NAMALWA (cell line): Measurements from ENCODE around the gene EFCAB7.

Source experiments
- DNase-seq: peaks from one replicate; pipeline ENCODE4 v3.0.0-alpha.2; 2015; ENCODE audit warnings: low spot score

Gene EFCAB7, protein sequence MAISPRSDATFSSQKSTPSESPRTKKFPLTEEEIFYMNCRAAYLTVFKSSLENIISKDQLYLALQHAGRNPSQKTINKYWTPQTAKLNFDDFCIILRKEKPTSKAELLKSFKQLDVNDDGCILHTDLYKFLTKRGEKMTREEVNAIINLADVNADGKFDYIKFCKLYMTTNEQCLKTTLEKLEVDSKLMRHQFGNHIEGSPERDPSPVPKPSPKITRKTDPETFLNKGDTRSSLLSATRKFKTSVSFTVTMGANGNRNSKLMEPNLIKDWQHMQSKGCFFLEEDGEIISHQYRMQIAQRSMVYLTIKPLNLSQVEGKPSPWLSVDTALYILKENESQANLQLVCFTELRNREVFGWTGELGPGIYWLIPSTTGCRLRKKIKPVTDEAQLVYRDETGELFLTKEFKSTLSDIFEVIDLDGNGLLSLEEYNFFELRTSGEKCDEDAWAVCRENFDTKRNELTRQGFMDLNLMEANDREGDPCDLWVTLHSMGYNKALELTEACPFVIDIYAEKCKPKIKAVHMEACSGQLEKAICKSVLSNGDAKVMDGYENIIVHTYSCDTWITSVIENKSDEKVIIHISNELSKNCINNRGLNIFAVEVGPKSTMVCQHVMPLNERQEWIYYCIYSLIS

DNA sequence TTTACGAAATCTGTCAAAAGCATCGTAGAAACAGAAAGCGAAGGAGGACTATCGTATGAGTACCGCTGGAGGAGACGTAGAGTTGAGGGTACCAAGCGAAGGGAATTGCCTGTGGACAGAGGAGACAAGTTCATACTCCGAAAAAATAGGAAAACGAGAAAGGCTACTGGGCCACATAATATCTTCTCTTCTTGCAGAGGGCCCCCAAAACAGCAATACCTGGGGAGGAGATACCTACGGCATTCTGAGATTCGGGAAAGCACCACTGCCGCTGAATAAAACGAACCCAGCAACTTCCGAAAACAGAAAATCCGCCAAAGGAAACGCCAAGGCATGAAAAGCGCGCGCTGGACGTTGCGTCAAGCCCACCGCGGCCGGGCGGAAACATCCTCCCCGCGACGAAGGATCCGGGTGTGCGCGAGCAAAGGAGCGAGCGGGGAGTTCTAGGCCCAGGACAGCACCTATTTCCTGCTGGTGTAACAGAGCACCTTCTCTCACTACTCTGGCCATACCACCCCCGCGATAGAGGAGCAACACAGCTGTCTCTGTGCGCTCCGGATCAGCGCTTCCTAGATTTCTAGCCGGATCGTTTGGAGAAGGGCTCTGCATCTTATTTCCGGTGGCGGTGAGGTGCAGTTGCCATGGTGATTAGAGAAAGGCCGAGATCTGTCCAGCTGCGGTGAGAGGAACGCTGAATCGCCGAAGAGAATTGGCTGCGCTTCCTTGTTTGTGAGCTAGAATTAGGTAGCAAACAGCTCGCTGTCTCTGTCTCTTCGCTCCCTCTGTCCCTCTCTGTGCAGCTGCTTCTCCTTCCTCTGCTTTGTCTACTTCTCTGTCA, at the start of gene EFCAB7, which contains the start of gene ITGB3BP:
Gene EFCAB7 (plus strand): TSS at position 635 of the 838 bp plus-strand sequence. CDS start 2,048 bp downstream, outside the sequence.
Gene ITGB3BP (minus strand): TSS at position 335 of the 838 bp plus-strand sequence. CDS start 92 bp downstream, at position 243.
- DNase-seq: peak; percentile 98

DNA sequence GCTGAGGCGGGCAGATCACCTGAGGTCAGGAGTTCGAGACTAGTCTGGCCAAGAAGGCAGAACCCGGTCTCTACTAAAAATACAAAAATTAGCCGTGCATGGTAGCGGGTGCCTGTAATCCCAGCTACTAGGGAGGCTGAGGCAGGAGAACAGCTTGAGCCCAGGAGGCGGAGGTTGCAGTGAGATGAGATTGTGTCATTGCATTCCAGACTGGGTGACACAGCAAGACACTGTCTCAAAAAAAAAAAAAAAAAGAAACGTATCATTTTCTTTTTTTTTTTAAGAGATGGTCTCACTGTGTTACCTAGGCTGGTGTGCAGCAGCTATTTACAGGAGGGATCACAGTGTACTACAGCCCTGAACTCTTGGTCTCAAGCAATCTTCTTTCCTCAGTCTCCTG, 47.6 kb upstream of the EFCAB7 start:
- no peak for DNase-seq

DNA sequence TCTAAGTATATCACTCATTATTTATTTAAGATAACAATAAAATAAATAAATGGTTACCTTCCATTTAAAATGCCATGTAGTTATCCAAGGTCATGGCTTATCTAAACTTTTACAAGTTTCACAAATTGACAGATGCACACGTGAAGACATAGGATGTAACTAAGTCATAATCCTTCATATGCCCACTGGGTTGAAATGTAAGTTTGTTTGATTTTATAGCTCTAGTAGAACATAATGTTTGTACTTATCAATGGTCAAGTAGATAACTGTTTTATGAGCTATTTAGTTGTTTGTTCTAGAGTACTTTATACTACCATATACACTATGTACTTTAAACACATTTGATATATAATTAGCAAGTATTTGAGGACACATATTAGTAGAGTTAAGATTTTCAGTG, 43.3 kb upstream of the EFCAB7 start:
- DNase-seq: no peak

DNA sequence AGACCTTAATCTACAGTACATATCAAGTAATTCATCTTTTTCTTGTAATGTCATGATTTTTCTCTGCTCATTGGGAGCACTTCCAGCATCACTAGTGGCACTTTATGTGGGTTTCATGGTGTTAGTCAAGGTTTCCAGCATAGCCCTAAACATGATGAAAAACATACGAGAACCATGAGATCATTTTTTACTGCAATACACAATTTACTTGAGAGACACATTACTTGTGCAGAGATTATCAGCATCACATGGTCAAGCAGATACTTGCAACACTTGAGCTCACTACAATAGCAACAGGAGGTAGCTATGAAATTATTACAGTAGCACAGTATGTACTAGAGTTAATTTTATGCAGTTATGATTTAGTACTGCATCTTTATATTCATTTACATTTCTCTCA, 36.7 kb upstream of the EFCAB7 start:
- no peak for DNase-seq

DNA sequence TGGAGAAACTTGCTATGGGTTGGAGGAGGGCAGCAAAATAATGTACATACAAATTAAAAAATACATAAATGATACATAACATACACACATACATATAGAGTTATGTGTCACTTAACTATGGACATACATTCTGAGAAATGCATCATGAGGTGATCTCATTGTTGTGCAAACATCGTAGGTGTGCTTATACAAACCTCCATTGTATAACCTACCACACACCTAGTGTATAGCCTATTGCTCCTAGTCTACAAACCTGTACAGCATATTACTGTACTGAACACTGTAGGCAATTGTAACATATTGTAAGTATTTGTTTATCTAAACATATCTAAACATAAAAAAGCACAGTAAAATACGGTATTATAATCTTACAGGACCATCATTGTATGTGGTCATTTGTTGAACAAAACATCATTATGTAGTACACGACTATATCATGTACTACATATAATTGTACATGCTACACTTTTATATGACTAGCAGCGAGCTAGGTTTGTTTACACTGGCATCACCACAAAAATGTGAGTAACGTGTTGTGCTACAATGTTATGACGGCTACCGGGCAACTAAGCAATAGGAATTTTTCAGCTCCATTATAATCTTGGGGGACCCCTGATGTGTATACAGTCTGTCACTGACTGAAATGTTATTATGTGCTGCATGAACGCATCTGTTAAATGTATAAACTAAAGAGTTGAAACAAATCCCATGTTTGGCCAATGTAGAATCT, 35.8 kb upstream of the EFCAB7 start:
- no peak for DNase-seq

DNA sequence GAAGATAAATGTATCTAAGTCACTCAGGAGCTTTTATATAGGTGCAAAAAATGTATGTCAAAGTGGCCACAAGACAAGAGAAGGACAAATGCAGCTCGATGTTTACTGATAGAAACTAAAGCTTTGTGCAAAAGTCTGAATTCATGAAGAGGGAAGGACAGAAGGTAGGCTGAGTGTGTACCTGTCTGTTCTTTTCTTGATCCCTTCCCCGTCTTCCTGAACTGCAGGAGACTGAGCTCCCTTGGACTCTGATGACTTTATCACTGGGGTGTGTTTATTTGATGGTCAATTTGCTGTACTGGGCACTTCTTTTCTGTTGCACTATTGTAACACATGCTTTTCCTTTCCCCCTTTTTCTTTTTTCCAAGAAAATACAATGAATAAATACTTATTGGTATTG, 25.7 kb upstream of the EFCAB7 start:
- DNase-seq: no peak

DNA sequence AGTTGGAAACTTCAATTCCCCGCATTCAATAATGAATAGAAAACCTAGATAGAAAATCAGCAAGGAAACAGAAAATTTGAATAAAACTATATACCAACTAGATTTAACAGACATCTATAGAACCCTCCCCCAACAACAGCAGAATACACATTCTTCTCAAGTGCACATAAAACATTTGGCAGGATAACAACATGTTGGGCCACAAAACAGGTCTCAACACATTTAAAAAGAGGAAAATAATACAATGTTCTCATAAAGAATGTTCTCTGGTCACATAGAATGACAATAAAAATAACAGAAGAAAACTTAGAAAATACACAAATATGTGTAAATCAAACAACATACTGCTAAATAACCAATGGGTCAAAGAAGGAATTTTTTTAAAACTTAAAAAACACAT, 25.2 kb upstream of the EFCAB7 start:
- DNase-seq: no peak

DNA sequence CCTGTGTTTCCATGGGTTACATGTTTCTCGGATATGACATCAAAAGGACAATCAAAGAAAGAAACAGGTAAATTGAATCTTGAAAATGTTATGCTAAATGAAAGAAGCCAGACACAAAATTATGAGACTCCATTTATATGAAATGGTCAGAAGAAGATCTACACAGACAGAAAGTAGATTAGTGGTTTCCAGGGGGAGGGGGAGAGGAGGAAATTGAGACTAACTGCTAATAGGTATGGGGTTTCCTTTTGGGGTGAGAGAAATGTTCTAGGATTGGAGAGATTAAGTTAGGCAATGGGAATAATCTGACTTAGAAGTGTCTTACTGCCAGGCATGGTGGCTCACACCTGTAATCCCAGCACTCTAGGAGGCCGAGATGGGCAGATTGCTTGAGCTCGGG, 22.1 kb upstream of the EFCAB7 start:
- DNase-seq: no peak

DNA sequence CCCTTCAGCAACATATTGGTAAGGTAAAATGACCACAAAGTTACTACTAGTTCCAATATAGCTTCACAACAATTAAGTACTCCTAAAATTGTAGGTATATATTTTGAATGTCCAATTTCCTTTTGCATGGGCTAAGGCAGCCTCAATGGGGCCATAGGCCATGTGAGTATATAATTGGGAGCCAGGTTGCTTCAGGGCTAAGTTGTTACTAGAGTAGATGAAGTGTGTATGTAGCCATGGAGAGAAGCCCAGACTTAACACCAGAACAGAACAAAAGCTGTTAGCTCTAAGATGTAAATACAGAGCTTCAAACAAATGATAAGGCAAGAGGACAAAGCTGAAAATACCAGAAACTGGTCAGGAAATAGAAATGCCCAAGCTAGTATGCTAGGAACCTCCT, 16.5 kb upstream of the EFCAB7 start:
- DNase-seq: no peak

DNA sequence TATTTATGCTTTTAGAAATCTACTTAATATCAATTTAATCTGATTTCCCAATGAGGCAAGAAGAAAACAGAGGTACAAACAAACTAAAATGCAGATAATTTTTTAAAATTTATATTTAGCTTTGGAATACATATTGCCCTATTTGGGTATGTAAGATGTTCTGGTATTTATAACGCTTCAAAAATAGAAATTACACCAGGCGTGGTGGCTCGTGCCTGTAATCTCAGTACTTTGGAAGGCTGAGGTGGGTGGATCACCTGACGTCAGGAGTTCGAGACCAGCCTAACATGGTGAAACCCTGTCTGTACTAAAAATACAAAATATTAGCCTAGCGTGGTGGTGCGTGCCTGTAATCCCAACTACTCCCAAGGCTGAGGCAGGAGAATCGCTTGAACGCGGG, 13.6 kb upstream of the EFCAB7 start:
- no peak for DNase-seq

DNA sequence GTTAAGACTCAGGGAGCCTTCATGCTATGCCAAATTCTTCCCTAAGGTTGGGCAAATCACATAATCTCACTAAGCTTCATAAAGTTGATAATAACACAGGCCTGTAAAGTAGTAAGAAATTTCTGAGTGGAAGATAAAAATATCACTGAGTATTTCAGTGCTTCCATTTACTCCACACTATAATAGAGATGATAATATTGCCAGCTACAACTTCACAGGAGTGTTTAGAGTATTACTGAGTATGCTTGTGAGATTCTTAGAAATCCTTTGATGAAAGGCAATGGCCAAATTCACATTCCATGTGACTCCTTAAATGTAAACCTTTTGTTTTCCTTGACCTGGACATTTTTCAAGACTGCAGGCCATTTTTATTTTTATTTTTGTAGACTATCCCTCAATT, 10.7 kb upstream of the EFCAB7 start:
- no peak for DNase-seq

DNA sequence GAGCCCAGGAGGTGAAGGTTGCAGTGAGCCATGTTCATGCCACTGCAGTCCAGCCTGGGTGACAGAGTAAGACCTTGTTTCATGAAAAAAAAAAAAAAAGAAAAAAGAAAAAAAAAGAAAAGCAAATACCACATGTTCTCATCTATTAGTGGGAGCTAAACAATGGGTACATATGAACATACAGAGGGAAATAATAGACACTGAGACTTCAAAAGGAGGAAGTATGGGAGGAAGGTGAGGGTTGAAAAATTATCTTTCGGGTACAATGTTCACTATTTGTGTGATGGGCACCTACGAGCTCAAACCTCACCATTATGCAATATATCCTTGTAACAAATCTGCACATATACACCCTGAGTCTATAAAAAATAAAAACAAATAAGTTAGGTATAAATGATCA, 6.7 kb upstream of the EFCAB7 start:
- DNase-seq: no peak

DNA sequence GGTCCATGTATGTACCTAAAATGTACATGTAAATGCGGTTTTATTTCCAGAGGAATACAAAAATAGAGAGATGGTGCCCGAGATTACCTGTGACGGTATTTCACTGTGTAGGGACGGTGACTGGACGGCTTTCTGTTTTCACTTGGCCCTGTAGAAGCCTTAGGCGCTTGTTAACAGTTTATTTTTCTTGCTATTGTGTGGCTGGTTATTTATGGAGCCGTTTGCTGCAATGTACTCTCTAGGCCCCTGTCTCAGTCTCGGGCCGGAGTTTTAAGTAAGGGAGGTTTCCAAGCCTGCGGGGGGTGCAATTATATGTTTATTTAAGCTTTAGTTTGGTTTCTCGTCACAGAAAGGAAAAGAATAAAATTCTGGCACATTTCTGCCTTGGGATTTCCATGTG, 413 bp downstream of the EFCAB7 start:
- DNase-seq: no peak

DNA sequence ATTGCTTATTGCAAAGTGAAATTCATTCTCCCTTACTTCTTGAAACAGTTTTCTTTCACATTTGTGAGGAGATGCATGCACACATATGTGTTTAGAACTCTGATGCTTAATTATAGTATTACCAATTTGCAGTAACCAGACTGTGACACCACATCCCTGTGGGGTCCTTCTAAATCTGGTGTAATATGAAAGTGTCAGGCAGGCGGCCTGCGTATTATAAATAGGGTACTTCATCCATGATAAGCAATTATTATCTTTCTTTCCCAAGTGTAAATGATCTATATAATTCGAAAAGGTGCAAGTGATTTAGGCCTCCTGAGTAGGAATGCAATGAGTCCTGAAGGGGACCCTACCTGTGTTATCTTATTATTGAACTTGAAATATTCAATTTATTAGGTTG, 876 bp downstream of the EFCAB7 start:
- peak; percentile 57 for DNase-seq

DNA sequence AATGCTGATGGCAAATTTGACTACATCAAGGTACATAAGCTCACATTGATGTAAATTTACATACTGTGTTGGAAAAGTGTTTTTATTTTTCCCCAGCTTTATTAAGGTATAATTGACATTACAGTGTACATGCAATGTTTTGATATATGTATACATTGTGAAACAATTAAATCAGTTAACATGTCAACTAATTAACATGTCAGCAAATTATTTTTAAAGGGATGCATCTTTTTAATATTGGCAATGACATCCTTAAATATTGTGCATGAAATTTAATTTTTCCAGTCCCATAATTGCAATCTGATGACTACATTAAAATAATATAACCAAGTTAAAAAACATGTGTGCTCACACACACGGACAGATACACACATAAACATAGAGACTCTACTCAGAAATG, 9.4 kb downstream of the EFCAB7 start:
- no peak for DNase-seq

DNA sequence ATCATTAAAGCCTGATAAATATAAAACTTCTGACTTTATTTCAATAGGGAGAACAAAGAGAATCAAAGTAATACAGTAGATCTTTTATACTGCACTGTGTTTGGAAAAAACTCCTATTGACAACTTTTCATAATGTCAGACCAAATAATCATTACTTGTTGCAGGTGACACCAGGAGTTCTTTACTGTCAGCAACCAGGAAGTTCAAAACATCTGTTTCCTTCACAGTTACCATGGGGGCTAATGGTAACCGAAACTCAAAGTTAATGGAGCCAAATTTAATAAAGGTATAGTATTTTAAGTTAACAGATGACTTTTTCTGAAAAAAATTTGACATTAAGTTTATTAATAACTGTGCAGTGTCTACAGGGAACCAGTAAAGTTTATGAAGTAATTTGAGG, 10.6 kb downstream of the EFCAB7 start:
- DNase-seq: peak; percentile 8

DNA sequence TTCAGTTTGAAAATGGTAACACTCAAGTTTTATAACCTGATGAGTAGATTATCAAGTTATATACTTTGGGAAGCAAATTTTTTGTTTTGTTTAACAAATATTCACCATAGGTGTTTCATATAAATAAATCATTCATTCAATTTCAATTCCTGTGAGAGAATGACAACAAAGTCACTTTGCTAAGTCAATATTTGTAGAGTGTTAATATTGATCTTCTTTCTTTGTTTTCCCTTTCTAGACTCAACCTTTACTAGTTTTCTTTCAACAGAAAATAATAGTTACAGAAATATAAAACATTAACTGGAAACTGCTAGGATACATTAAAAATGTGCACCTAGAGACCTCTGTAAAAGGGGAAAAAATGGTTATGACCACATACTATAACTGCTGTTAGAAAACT, 11.1 kb downstream of the EFCAB7 start:
- DNase-seq: no peak

DNA sequence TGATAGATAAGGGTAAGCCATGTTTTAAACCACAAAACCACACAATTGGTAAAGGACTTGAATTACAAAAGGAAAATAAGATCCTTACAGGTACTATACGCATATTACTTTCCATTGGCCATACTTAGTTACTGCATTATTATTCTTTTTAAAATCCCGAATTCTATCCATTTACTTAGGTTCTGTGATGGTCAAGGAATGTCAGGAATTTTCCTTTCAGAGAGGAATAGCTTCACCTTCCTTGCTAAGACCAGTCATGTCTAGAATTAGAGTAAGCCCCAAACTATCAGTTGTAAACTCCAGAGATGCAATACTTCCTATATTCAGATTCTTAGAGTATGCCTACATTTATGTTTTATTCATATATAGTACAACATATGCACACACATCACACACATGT, 13.7 kb downstream of the EFCAB7 start:
- DNase-seq: no peak

DNA sequence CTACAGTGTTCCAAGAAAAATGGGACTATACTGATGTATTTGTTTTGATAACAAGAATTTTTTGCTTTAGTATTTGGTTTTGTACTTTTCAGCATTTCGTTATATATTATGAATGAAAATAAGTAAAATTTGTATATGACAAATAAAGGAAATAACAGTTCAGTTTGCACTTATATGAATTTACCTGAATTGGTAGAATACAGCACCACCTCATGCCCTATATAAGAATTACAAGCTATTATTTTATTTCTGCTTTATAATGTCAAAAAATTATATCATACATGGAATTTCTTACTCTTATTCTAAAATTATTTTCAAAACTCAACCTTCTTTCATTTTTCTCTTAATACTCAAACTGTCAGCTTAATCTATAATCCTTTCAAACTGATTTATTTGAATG, 14.6 kb downstream of the EFCAB7 start:
- peak; percentile 37 for DNase-seq

DNA sequence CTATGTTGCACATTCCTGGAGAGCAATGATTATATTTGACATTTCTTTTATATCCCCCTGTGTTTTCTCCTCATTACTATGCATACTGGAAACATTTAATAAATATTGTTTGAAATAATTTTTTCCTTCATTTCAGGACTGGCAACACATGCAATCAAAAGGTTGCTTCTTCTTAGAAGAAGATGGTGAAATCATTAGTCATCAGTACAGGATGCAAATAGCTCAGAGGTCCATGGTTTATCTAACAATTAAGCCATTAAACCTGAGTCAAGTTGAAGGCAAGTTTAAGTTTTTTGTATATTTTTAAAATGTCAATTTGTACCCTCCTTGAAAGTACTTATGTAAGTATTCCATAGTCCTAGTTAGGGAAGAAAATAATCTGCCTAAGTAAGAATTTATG, 22.5 kb downstream of the EFCAB7 start:
- no peak for DNase-seq

DNA sequence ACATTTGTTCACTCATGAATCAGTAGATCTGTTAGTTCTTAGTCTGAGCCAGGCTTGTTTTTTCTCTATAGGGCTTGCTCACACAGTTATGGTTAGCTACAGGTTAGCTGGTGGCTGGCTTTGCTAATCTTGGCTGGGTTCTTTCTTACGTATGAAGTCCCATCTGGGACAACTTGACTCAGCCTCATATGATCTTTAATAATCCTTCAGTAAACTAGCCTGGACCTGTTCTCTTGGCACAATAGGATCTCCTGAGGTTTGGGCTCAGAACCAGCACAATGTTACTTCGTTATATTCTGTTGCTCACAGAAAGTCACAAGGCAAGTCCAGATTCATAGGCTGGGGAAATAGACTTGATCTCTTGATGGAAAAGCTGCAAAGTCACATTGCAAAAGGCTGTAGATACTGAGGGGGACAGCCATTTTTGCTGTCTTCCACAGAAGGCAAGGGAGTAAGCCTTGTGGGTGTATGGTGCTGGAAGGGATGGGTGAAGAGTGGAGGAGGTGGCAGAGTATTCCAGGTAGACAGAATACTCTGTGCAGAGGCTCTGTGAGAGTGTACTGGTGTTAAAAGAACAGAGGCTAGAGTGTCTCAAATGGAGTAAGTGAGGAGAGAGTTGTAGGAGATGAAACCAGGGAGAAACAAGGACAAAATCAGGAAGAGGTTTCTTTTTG, 24.4 kb downstream of the EFCAB7 start:
- no peak for DNase-seq

DNA sequence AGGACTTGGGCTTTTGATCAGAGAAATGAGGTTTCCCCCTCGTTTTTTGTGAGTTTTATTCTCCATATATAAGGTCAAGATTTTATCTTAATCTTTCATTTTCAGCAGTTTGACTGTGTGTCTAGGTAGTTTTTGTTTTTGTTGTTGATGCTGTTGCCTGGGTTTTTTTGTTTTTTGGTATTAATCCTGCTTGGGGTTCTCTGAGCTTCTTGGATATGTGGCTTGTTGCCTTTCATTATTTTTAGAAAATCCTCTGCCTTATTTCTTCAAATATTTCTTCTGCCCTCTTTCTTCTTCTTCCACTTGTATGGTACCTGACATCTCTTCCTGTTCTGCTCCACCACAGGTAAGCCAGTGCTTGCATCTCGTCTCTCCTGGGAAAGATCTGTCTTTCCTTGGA, 25.0 kb downstream of the EFCAB7 start:
- DNase-seq: no peak
